Fibroblast of skin of back (primary cell): Measurements from ENCODE around the gene AKR1C3.

Source experiments
- DNase-seq: peaks from one replicate; pipeline ENCODE4 v3.0.0-alpha.2; 2013

Gene AKR1C3

GRCh38 chr10:5142199-5142598 is 48.0 kb downstream of the AKR1C3 start:
- no peak for DNase-seq

GRCh38 chr10:5143137-5143536 is 48.9 kb downstream of the AKR1C3 start:
- DNase-seq = no peak

GRCh38 chr10:5146920-5147254 is 52.7 kb downstream of the AKR1C3 start:
- DNase-seq = no peak

GRCh38 chr10:5147255-5147980 is 53.2 kb downstream of the AKR1C3 start:
- no peak for DNase-seq

- no peak for DNase-seq
Observed at GRCh38 chr10:5147981-5148677, 53.9 kb downstream of the AKR1C3 start.

- no peak for DNase-seq
Observed at GRCh38 chr10:5148678-5149032, 54.4 kb downstream of the AKR1C3 start.

GRCh38 chr10:5151076-5151475 is 56.9 kb downstream of the AKR1C3 start:
- no peak for DNase-seq

GRCh38 chr10:5155951-5156350 is 61.7 kb downstream of the AKR1C3 start:
- no peak for DNase-seq
